ENCODE measurements around the gene KIAA0513.

DNA sequence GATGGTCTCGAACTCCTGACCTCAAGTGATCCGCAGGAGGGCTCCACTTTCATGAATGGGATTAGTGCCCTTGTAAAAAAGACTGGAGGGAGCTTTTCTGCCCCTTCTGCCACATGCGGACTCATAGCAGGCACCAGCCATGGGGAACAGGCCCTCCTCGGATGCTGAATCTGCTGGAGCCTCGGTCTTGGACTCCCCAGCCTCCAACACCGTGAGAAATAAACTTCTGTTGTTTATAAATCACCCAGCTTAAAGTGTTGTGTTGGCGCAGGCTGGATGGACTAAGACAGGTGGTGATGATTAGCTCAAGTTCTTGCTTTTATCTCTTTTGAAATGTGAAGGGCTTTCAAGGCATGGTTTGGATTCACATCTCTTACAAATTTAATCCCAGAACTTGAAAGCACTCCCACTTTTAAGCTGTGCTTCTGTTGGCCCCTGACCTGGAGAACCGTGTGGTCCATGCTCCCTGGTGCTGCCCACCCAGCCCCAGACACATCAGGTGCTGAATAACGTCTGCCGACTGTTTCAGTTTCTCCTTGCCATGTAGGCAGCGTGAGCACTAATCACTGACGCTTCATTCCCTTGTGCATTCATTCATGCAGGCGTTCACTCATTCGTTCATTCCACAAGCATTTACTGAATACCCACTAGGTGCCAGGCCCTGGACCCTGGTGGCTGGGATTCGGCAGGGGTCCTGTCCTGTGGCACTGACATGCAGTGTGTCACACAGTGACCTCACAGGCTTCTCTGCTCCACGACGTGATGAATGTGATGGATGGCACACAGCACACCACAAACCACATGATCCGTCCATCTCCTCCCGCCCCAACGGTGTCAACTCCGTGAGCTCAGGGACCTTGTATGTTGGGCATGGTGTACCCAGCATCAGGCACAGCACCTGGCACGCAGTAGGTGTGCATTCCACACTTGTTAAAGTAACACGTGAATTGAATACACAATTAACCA lies 75.8 kb downstream of the KIAA0513 start:
- TF ChIP-seq, protein P1, sequence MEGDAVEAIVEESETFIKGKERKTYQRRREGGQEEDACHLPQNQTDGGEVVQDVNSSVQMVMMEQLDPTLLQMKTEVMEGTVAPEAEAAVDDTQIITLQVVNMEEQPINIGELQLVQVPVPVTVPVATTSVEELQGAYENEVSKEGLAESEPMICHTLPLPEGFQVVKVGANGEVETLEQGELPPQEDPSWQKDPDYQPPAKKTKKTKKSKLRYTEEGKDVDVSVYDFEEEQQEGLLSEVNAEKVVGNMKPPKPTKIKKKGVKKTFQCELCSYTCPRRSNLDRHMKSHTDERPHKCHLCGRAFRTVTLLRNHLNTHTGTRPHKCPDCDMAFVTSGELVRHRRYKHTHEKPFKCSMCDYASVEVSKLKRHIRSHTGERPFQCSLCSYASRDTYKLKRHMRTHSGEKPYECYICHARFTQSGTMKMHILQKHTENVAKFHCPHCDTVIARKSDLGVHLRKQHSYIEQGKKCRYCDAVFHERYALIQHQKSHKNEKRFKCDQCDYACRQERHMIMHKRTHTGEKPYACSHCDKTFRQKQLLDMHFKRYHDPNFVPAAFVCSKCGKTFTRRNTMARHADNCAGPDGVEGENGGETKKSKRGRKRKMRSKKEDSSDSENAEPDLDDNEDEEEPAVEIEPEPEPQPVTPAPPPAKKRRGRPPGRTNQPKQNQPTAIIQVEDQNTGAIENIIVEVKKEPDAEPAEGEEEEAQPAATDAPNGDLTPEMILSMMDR (IDR thresholded peaks at IDR 0.05) = no peak
- no peak for TF ChIP-seq POLR2A (IDR thresholded peaks at IDR 0.05)

Data from heart left ventricle (tissue), 13 donors.